HepG2 (cell line): ENCODE measurements around the gene ADIPOR2. TPM values are rescaled to one million over a fixed set of nuclear protein-coding genes. Genes with fewer than 3 reads are reported as not detected.
A peak's percentile ranks its signal among the peaks of the same experiment; 100 is the strongest.

Experiments
- ATAC-seq: fragments of 200-7000 bp; cut with Tn5 transposase; 3 replicates; pipeline ENCODE4 v1.9.1; 2020; ENCODE audit warnings: mild to moderate bottlenecking, moderate library complexity
- BruUV-seq: library from RNA; stranded (reverse); fragments of 400-500 nt; replicated peaks from 2 replicates; lab custom pipeline; 2021; lab: Mats Ljungman, UMichigan
- CTCF ChIA-PET: fragments of 300-600 bp; formaldehyde crosslinking; extraction: SDS; loops from one replicate; lab custom pipeline; 2021; ENCODE audit warnings: low total read pairs, inconsistent platforms, low intra/inter-chr PET ratio; lab: Yijun Ruan, JAX
- POLR2A ChIA-PET: fragments of 350-600 bp; sonication (Branson Sonifier 250); formaldehyde crosslinking; loops from one replicate; lab custom pipeline; 2020; ENCODE audit warnings: antibody characterized with exemption, inconsistent platforms; lab: Yijun Ruan, JAX
- DNase-seq: peaks from one replicate; pipeline ENCODE4 v3.0.0-alpha.2; 2015; ENCODE audit warnings: low spot score
- FAIRE-seq: peaks from 3 replicates; lab custom pipeline; 2011; peaks lifted over from hg19 to GRCh38; lab: Jason Lieb, UNC
- H2AFZ ChIP-seq: one replicate; pipeline ENCODE4 v1.6.1; 2011; ENCODE audit warnings: low read length, inconsistent platforms
- H3K27ac ChIP-seq: fragments of 300-600 bp; 3 replicates; pipeline ENCODE4 v1.8.0; 2011; ENCODE audit warnings: mixed run types, mild to moderate bottlenecking, mixed read lengths, low read length, inconsistent platforms; ENCODE audit not compliant: insufficient read depth; ENCODE audit errors: extremely low read length
- H3K27me3 ChIP-seq, 2 experiments: fragments of 200-600 bp in 1 of 2; 2 replicates in 1 of 2; 3 replicates in 1 of 2; pipeline versions ENCODE4 v1.6.0 to v1.8.0; 2011; ENCODE audit warnings: low read length in 2 of 2, mild to moderate bottlenecking in 2 of 2, moderate library complexity in 2 of 2, inconsistent platforms in 1 of 2; ENCODE audit not compliant: insufficient read depth in 2 of 2, control insufficient read depth in 1 of 2
- H3K36me3 ChIP-seq, 2 experiments: fragments of 200-600 bp in 1 of 2; replicated peaks in 1 of 2; 2 replicates in 1 of 2; 3 replicates in 1 of 2; pipeline versions ENCODE4 v1.5.1 to v1.8.0; 2011; ENCODE audit warnings: low read length in 2 of 2, inconsistent platforms in 1 of 2; ENCODE audit not compliant: insufficient read depth in 2 of 2, control insufficient read depth in 1 of 2
- H3K4me1 ChIP-seq: 2 replicates; pipeline ENCODE4 v1.5.1; 2012; ENCODE audit warnings: low read length, inconsistent platforms; ENCODE audit not compliant: insufficient read depth
- H3K4me2 ChIP-seq: 2 replicates; pipeline ENCODE4 v1.6.0; 2011; ENCODE audit warnings: low read depth, low read length, inconsistent platforms
- H3K4me3 ChIP-seq, 3 experiments: fragments of 200-600 bp in 1 of 3; sonication (generic), shearing (Covaris generic) in 1 of 3; replicated peaks in 1 of 3; 2 replicates each; pipeline ENCODE4 v1.5.1; 2011 to 2016; ENCODE audit warnings: low read length in 3 of 3, inconsistent platforms in 2 of 3, low read depth in 2 of 3, mild to moderate bottlenecking in 2 of 3, control low read depth in 1 of 3, mixed read lengths in 1 of 3; ENCODE audit not compliant: insufficient read depth in 1 of 3
- H3K79me2 ChIP-seq: one replicate; pipeline ENCODE4 v1.6.1; 2011; ENCODE audit warnings: low read length, inconsistent platforms; ENCODE audit not compliant: insufficient read depth
- H3K9ac ChIP-seq: 2 replicates; pipeline ENCODE4 v1.6.0; 2011; ENCODE audit warnings: mild to moderate bottlenecking, low read depth, low read length, inconsistent platforms; ENCODE audit not compliant: insufficient read depth
- H3K9me3 ChIP-seq: 2 replicates; pipeline ENCODE4 v1.5.1; 2012; ENCODE audit warnings: mild to moderate bottlenecking, low read length
- H4K20me1 ChIP-seq: 2 replicates; pipeline ENCODE4 v1.6.0; 2011; ENCODE audit warnings: inconsistent platforms, mild to moderate bottlenecking, low read length, moderate library complexity; ENCODE audit not compliant: insufficient read depth
- AGO2 ChIP-seq: fragments of 200-400 bp; formaldehyde crosslinking; optimal IDR thresholded peaks from 2 replicates; pipeline ENCODE3; 2017; ENCODE audit warnings: mild to moderate bottlenecking, low read depth, low read length, moderate library complexity
- HIVEP1 ChIP-seq: sonication (generic); formaldehyde crosslinking; IDR thresholded peaks from 2 replicates; pipeline ENCODE4 v1.4.0; 2020; ENCODE audit warnings: mild to moderate bottlenecking, missing genetic modification reagents
- HNRNPLL ChIP-seq: fragments of 200-400 bp; formaldehyde crosslinking; IDR thresholded peaks from 2 replicates; pipeline ENCODE4 v1.6.1; 2017; ENCODE audit warnings: mild to moderate bottlenecking, low read depth, low read length; ENCODE audit not compliant: poor library complexity, severe bottlenecking
- KDM6A ChIP-seq: IDR thresholded peaks from 2 replicates; pipeline ENCODE4 v1.6.1; 2016; ENCODE audit warnings: low read depth
- MTF2 ChIP-seq: sonication (generic); formaldehyde crosslinking; IDR thresholded peaks from 2 replicates; pipeline ENCODE4 v1.5.0; 2020; ENCODE audit warnings: missing genetic modification reagents, borderline replicate concordance
- MYNN ChIP-seq: sonication (generic); formaldehyde crosslinking; IDR thresholded peaks from 2 replicates; pipeline ENCODE4 v1.4.0; 2020; ENCODE audit warnings: mild to moderate bottlenecking, low read depth, missing genetic modification reagents
- NR1H2 ChIP-seq: sonication (generic); formaldehyde crosslinking; IDR thresholded peaks from 2 replicates; pipeline ENCODE4 v1.8.1; 2022; ENCODE audit warnings: low read depth, missing genetic modification reagents, borderline replicate concordance
- SP2 ChIP-seq: sonication (generic); formaldehyde crosslinking; IDR thresholded peaks from 2 replicates; pipeline ENCODE4 v1.5.1; 2020; ENCODE audit warnings: mild to moderate bottlenecking, missing genetic modification reagents
- TOPORS ChIP-seq: sonication (generic); formaldehyde crosslinking; IDR thresholded peaks from 2 replicates; pipeline ENCODE4 v1.8.0; 2023; ENCODE audit warnings: mild to moderate bottlenecking, missing genetic modification reagents
- ZFYVE20 ChIP-seq: sonication (generic); formaldehyde crosslinking; IDR thresholded peaks from 2 replicates; pipeline ENCODE4 v1.8.0; 2023; ENCODE audit warnings: low read depth, mild to moderate bottlenecking, moderate library complexity, missing genetic modification reagents, borderline replicate concordance
- ZNF550 ChIP-seq: sonication (generic); formaldehyde crosslinking; IDR thresholded peaks from 2 replicates; pipeline ENCODE4 v1.4.0; 2020; ENCODE audit warnings: mild to moderate bottlenecking, missing genetic modification reagents, borderline replicate concordance
- WGBS: methylation state at CpG from one replicate; pipeline ENCODE4 v1.1.6; 2017; ENCODE audit warnings: low lambda C conversion rate; 5-methylcytosine and 5-hydroxymethylcytosine counted together
- in situ Hi-C: cut with HindIII; loops from 2 replicates; pipeline ENCODE4 v1.10.0; 2017; ENCODE audit warnings: low pct_unique_long_range_greater_than_20kb; ENCODE audit not compliant: extremely low pct_ligation_motif_present
- intact Hi-C: fragments of 100-400 bp; cut with micrococcal nuclease; formaldehyde crosslinking; loops from one replicate; pipeline ENCODE4 v1.10.0; 2022; ENCODE audit not compliant: unreplicated experiment
- polyA plus RNA-seq, 8 experiments: library from polyadenylated mRNA; depleted of rRNA in 3 of 8; stranded (reverse) in 7 of 8; unstranded in 1 of 8; fragments of >200 nt; fragmentation: Illumina TruSeq in 4 of 8; extraction: Trizol in 4 of 8; gene quantifications; 2 replicates each; pipeline versions ENCODE4 v1.2.1 to v1.2.3, GENCODE V29; 2011 to 2016; ENCODE audit warnings: low read depth in 4 of 8, missing spikeins in 1 of 8, mixed read lengths in 1 of 8; ENCODE audit not compliant: insufficient read depth in 1 of 8
- total RNA-seq, 5 experiments: library from RNA; depleted of rRNA; stranded (reverse); fragments of >200 nt; fragmentation: Illumina TruSeq; extraction: Trizol; gene quantifications; 2 replicates each; pipeline ENCODE4 v1.2.3, GENCODE V29; 2016; ENCODE audit warnings: low read depth in 1 of 5
- TF ChIP-seq, protein P1 (sequence below): sonication (generic); formaldehyde crosslinking; IDR thresholded peaks from 2 replicates; pipeline ENCODE4 v1.4.0; 2020; ENCODE audit warnings: mild to moderate bottlenecking, missing genetic modification reagents
- TF ChIP-seq, protein P2 (sequence below): sonication (generic); formaldehyde crosslinking; IDR thresholded peaks from 2 replicates; pipeline ENCODE4 v1.9.0; 2022; ENCODE audit warnings: low read depth, missing genetic modification reagents

Gene ADIPOR2
- total and polyA plus RNA-seq, 2 of the 13 experiments (the other 11 are each of a cell fraction or from before 2014, with no cell fraction given) = 35.2 to 52.2 TPM

DNA sequence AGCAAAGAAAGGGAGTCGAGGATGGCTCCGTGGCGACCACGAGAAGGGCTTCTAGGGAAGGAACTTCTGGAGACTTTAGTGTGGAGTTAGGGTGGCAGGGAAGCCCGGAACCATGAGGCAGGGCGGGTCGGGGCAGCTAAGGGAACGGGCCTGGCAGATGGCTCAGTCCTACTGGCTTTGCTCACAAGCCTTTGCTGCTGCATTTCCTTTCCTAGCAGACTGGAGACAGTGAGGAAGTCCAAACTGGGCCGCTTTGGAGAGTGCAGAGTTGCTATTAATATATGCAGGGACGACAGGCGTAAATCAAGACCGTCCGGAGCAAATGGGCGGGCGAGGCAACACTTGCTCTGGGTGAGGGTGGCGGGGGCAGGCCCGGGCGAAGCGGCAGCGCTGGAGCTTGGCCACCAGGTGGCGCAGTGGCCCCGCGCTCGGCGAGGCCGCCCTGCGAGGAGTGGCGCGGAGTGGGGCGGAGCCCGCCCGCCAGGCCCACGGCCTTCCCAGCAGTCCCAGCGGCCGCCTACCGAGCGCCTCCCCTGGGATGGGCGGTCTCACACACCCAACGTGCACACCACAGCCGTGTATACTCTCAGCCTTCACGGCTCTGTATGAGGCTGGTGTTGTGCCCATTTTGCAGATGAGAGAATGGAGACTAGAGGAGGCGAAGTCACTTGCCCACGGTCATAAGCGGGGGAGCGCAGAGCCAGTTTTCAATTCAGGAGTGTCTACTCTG is 105.1 kb downstream of the ADIPOR2 start (continued):
- TF ChIP-seq HNRNPLL = peak; percentile 35
- 0 out of 2 replicates have a peak, but pooled peaks have one; percentile 34 for TF ChIP-seq MTF2 (CRISPR knock-in tag)
- TF ChIP-seq MYNN (CRISPR knock-in tag) = no peak

GRCh38 chr12:1796515-1797010 is 105.7 kb downstream of the ADIPOR2 start:
- Histone ChIP-seq H3K27me3 (no peaks in the 10 kb centered on the region), H3K79me2 (no peaks in the 10 kb centered on the region), H3K4me3 (0 out of 6 replicates have a peak overlapping the region, but pooled peaks of 1 of the 3 experiments have one; percentile 56), H3K9ac (no peak overlapping the region), H3K36me3 (peaks cover 0 to 3% of the 10 kb centered on the region in 2 experiments; a peak in 3 of 5 replicates), H4K20me1 (no peaks in the 10 kb centered on the region), H2AFZ (no peak overlapping the region), H3K27ac (no peak overlapping the region), H3K9me3 (no peaks in the 10 kb centered on the region), H3K4me2 (peak overlapping the region; percentile 92), H3K4me1 (peaks cover 15% of the 10 kb centered on the region; the same call in 1 of the 2 replicates)
- intact Hi-C loops = loop anchor here (1.0 to 5.0 kb wide), 2 partner anchors 144 to 241 kb away; no protein-coding TSS in a partner anchor
- in situ Hi-C loops = no loop called here
- DNase-seq = no peak
- 91% methylated on average over 17 of the region's 43 CpGs for WGBS
- no peak for ATAC-seq
- BruUV-seq = no TSS peak
- no peak for FAIRE-seq
- CTCF ChIA-PET = interaction anchor here (0.9 to 3.3 kb wide), 3 partner anchors 142 to 239 kb away, joined by 4 to 88 read pairs (median 6); no protein-coding TSS in a partner anchor
- POLR2A ChIA-PET = interaction anchor here (1.3 kb wide), 1 partner anchor 143 kb away, joined by 6 read pairs; no protein-coding TSS in a partner anchor
- TF ChIP-seq KDM6A (CRISPR knock-in tag) = no peak
- no peak for TF ChIP-seq TOPORS (CRISPR knock-in tag)
- TF ChIP-seq, protein P1, sequence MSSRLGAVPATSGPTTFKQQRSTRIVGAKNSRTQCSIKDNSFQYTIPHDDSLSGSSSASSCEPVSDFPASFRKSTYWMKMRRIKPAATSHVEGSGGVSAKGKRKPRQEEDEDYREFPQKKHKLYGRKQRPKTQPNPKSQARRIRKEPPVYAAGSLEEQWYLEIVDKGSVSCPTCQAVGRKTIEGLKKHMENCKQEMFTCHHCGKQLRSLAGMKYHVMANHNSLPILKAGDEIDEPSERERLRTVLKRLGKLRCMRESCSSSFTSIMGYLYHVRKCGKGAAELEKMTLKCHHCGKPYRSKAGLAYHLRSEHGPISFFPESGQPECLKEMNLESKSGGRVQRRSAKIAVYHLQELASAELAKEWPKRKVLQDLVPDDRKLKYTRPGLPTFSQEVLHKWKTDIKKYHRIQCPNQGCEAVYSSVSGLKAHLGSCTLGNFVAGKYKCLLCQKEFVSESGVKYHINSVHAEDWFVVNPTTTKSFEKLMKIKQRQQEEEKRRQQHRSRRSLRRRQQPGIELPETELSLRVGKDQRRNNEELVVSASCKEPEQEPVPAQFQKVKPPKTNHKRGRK = no peak
- 0 out of 2 replicates have a peak, but pooled peaks have one; percentile 30 for TF ChIP-seq NR1H2 (CRISPR knock-in tag)
- TF ChIP-seq ZNF550 (CRISPR knock-in tag) = no peak
- TF ChIP-seq SP2 (CRISPR knock-in tag) = no peak
- TF ChIP-seq, protein P2, sequence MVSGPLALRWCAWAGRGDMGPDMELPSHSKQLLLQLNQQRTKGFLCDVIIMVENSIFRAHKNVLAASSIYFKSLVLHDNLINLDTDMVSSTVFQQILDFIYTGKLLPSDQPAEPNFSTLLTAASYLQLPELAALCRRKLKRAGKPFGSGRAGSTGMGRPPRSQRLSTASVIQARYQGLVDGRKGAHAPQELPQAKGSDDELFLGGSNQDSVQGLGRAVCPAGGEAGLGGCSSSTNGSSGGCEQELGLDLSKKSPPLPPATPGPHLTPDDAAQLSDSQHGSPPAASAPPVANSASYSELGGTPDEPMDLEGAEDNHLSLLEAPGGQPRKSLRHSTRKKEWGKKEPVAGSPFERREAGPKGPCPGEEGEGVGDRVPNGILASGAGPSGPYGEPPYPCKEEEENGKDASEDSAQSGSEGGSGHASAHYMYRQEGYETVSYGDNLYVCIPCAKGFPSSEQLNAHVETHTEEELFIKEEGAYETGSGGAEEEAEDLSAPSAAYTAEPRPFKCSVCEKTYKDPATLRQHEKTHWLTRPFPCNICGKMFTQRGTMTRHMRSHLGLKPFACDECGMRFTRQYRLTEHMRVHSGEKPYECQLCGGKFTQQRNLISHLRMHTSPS (CRISPR knock-in tag) = no peak
- TF ChIP-seq HIVEP1 (CRISPR knock-in tag) = no peak
- no peak for TF ChIP-seq ZFYVE20
- TF ChIP-seq AGO2 = peak; percentile 74
